CD4-positive, alpha-beta memory T cell (primary cell): ENCODE results near the gene USP48. TPM values are rescaled to one million over a fixed set of nuclear protein-coding genes. Genes with fewer than 3 reads are reported as not detected.
"Not testable (repeated sequence)": the region's sequence is repeated elsewhere in the genome, so short reads cannot be mapped to it uniquely, and the experiment has no call there.

Experiments used
- CTCF ChIA-PET: fragments of 350-600 bp; sonication (Branson Sonifier 250); formaldehyde crosslinking; loops from one replicate; lab custom pipeline; 2021; ENCODE audit warnings: inconsistent platforms; ENCODE audit not compliant: partially characterized antibody; lab: Charles Lee
- POLR2A ChIA-PET: fragments of 350-600 bp; sonication (Branson Sonifier 250); formaldehyde crosslinking; loops from one replicate; lab custom pipeline; 2021; ENCODE audit not compliant: partially characterized antibody; lab: Charles Lee
- DNase-seq, 5 donors: peaks; one replicate each; pipeline versions ENCODE4 v3.0.0 to v3.0.0-alpha.2; 2020 to 2022; ENCODE audit warnings: mixed read lengths in 1 of 5
- H3K27ac ChIP-seq: one replicate; pipeline ENCODE4 v1.7.0; 2013; ENCODE audit warnings: low read depth, low read length
- H3K27me3 ChIP-seq: 2 replicates; pipeline ENCODE4 v1.7.0; 2013; ENCODE audit warnings: mild to moderate bottlenecking, low read length, moderate library complexity; ENCODE audit not compliant: insufficient read depth
- H3K36me3 ChIP-seq: 2 replicates; pipeline ENCODE4 v1.7.0; 2013; ENCODE audit warnings: mild to moderate bottlenecking, low read length, moderate library complexity; ENCODE audit not compliant: insufficient read depth
- H3K4me1 ChIP-seq: 2 replicates; pipeline ENCODE4 v1.7.0; 2013; ENCODE audit warnings: mild to moderate bottlenecking, low read length, moderate library complexity; ENCODE audit not compliant: insufficient read depth
- H3K4me3 ChIP-seq, 2 donors: one replicate each; pipeline ENCODE4 v1.7.0; 2013; ENCODE audit warnings: low read length in 2 of 2, mild to moderate bottlenecking in 1 of 2
- H3K9me3 ChIP-seq, 2 donors: one replicate each; pipeline ENCODE4 v1.7.0; 2013; ENCODE audit warnings: low read length in 2 of 2, control low read depth in 1 of 2; ENCODE audit not compliant: control insufficient read depth in 1 of 2
- H3K27ac Mint-ChIP-seq, 7 donors: one replicate each; pipeline ENCODE4 v1.8.0; 2020 to 2021; ENCODE audit warnings: mixed read lengths in 7 of 7, mild to moderate bottlenecking in 6 of 7, inconsistent platforms in 3 of 7, moderate library complexity in 3 of 7
- H3K27me3 Mint-ChIP-seq, 2 donors: one replicate each; pipeline ENCODE4 v1.8.0; 2020 to 2021; ENCODE audit warnings: mixed read lengths in 2 of 2
- H3K36me3 Mint-ChIP-seq, 2 donors: one replicate each; pipeline ENCODE4 v1.8.0; 2020 to 2021; ENCODE audit warnings: mixed read lengths in 2 of 2, inconsistent platforms in 1 of 2, mild to moderate bottlenecking in 1 of 2
- H3K4me1 Mint-ChIP-seq, 4 donors: one replicate each; pipeline ENCODE4 v1.8.0; 2020 to 2021; ENCODE audit warnings: mixed read lengths in 4 of 4, mild to moderate bottlenecking in 1 of 4
- H3K4me3 Mint-ChIP-seq, 8 donors: one replicate each; pipeline ENCODE4 v1.8.0; 2020 to 2021; ENCODE audit warnings: mixed read lengths in 8 of 8, mild to moderate bottlenecking in 7 of 8, moderate library complexity in 6 of 8, inconsistent platforms in 3 of 8
- H3K9me3 Mint-ChIP-seq, 8 donors: one replicate each; pipeline ENCODE4 v1.8.0; 2020 to 2021; ENCODE audit warnings: mixed read lengths in 8 of 8, mild to moderate bottlenecking in 5 of 8, inconsistent platforms in 3 of 8, moderate library complexity in 1 of 8
- intact Hi-C: fragments of 100-400 bp; cut with micrococcal nuclease; formaldehyde crosslinking; loops from one replicate; pipeline ENCODE4 v1.15.1; 2023
- polyA plus RNA-seq, 2 donors: library from polyadenylated mRNA; unstranded; fragments of 300-500 nt; fragmentation: Illumina TruSeq; gene quantifications; one replicate each; pipeline ENCODE4 v1.2.3, GENCODE V29; 2021
- total RNA-seq, 2 experiments: library from RNA; stranded (reverse); gene quantifications; one replicate each; pipeline ENCODE4 v1.2.3, GENCODE V29; 2021

USP48 gene
- total and polyA plus RNA-seq, 4 experiments from 2014 or later: 36.1 to 117 (median 76.3) TPM

DNA sequence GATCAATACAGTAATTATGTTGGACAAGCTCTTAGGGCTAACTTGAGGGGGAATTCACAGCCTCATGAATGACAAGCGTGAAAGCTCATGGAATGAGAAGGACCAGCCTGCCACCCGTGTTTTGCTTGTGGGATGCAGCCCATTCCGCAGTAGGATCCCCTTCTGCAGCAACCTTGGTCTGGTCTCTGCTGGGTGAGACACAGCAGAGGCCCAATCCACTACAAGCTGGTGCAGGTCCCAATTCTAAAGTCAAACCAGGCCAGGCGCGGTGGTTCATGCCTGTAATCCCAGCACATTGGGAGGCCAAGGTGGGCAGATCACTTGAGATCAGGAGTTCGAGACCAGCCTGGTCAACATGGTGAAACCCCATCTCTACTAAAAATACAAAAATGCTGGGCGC lies 109.1 kb downstream of the USP48 start:
- not testable (repeated sequence) for H3K4me3 Mint-ChIP-seq, H3K36me3 ChIP-seq
- peaks cover 0 to 13% (median 3%) of the 10 kb centered on the region in 4 donors for H3K4me1 Mint-ChIP-seq

DNA sequence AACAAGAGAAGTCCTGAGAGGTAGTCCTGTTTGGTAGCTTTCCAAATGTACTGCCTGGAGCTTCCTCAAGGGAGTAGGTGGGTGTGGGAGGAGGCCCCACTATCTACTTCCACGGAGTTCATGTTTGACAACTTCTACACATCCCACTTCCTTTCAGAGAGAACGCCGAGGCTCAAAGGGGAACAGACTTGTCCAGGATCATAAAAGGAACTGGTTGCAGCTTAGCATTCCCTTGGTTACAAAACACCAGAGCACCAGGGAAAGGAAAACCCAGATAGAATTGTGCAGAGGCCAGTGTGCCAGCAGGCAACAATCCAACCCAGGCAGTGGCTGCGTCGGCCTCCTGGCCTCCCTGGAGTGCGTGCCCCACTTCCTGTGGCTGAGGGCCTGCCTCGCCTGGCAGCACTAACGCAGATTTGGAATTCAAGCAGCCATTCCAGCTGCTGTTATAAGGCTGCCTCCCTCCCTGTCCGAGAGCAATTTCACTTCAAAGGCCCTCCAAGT lies 109.6 kb downstream of the USP48 start:
- ChIA-PET CTCF (interaction anchor here (0.7 to 1.4 kb wide), 2 partner anchors 12 to 16 kb away, joined by 3 read pairs; no protein-coding TSS in a partner anchor), POLR2A (no interaction called here)
- Mint-ChIP-seq H3K9me3 (no peaks in the 10 kb centered on the region), H3K27me3 (peaks cover 1 to 2% of the 10 kb centered on the region in 2 donors), H3K36me3 (peaks cover 1 to 4% of the 10 kb centered on the region in 2 donors), H3K27ac (peak overlapping the region in 1 of 7 donors; percentile 55), H3K4me3 (no peak overlapping the region), H3K4me1 (peaks cover 0 to 13% (median 3%) of the 10 kb centered on the region in 4 donors)
- no peak overlapping the region for H3K4me3 ChIP-seq
- intact Hi-C loops: no loop called here
- no peaks in the 10 kb centered on the region for H3K27me3 ChIP-seq
- no peaks in the 10 kb centered on the region for H3K9me3 ChIP-seq
- H3K4me1 ChIP-seq: peaks cover 12% of the 10 kb centered on the region
- no peaks in the 10 kb centered on the region for H3K36me3 ChIP-seq
- DNase-seq: no peak
- no peak overlapping the region for H3K27ac ChIP-seq

More for the DNA sequence above, 109.1 kb downstream of the USP48 start:
- POLR2A ChIA-PET, H3K27me3 ChIP-seq, H3K4me1 ChIP-seq, H3K27ac ChIP-seq, H3K9me3 Mint-ChIP-seq, intact Hi-C loops, H3K36me3 Mint-ChIP-seq, DNase-seq, H3K27me3 Mint-ChIP-seq, H3K4me3 ChIP-seq, H3K27ac Mint-ChIP-seq, H3K9me3 ChIP-seq, CTCF ChIA-PET: not testable (repeated sequence)

GRCh38 chr1:21672478-21673276 lies 110.3 kb downstream of the USP48 start:
- no peak overlapping the region for H3K4me3 Mint-ChIP-seq

DNA sequence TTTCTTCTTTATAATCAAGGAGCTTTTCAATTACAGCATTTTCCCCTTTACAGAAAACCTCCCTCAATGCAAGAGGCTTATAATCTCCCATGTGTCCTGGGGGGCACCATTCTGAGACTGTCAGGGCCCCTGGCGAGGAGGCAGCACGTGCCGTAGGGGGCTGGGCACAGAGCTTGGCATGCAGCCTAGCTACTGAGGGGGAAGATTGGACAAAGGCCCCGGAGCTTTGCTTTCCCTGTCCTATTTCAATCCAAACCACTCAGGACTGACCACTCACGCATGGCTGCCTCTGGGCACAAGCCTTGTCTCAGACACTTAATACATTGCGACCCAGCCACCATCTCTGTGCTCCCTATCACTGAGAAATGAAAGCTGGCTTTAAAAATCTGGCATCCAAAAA lies 111.0 kb downstream of the USP48 start:
- POLR2A ChIA-PET: no interaction called here
- no peak for DNase-seq
- CTCF ChIA-PET: interaction anchor here (1.3 to 1.4 kb wide), 2 partner anchors 11 to 15 kb away, joined by 3 read pairs; no protein-coding TSS in a partner anchor
- H3K4me1 ChIP-seq: peaks cover 15% of the 10 kb centered on the region
- H3K4me1 Mint-ChIP-seq: peaks cover 0 to 13% (median 3%) of the 10 kb centered on the region in 4 donors
- H3K36me3 Mint-ChIP-seq: no peaks in the 10 kb centered on the region
- H3K27ac Mint-ChIP-seq: peak overlapping the region in 1 of 7 donors; percentile 41
- no peak overlapping the region for H3K4me3 Mint-ChIP-seq
- peaks cover 9% of the 10 kb centered on the region for H3K27me3 ChIP-seq
- H3K36me3 ChIP-seq: no peaks in the 10 kb centered on the region
- H3K27ac ChIP-seq: no peak overlapping the region
- H3K9me3 ChIP-seq: no peaks in the 10 kb centered on the region
- H3K4me3 ChIP-seq: no peak overlapping the region
- peaks cover 8 to 9% of the 10 kb centered on the region in 2 donors for H3K27me3 Mint-ChIP-seq
- intact Hi-C loops: no loop called here
- H3K9me3 Mint-ChIP-seq: no peaks in the 10 kb centered on the region

More at GRCh38 chr1:21672478-21673276, 110.3 kb downstream of the USP48 start:
- H3K36me3 Mint-ChIP-seq: peaks cover 0 to under 1% of the 10 kb centered on the region in 2 donors
- H3K27ac ChIP-seq: no peak overlapping the region
- H3K9me3 ChIP-seq: no peaks in the 10 kb centered on the region
- CTCF ChIA-PET: interaction anchor here (0.7 to 1.4 kb wide), 3 partner anchors 12 to 15 kb away, joined by 3 read pairs; no protein-coding TSS in a partner anchor
- peaks cover 5 to 6% of the 10 kb centered on the region in 2 donors for H3K27me3 Mint-ChIP-seq
- H3K4me1 ChIP-seq: peaks cover 15% of the 10 kb centered on the region
- POLR2A ChIA-PET: no interaction called here
- intact Hi-C loops: no loop called here
- DNase-seq: no peak
- no peak overlapping the region for H3K27ac Mint-ChIP-seq
- no peaks in the 10 kb centered on the region for H3K36me3 ChIP-seq
- peaks cover 0 to 13% (median 3%) of the 10 kb centered on the region in 4 donors for H3K4me1 Mint-ChIP-seq
- no peak overlapping the region for H3K4me3 ChIP-seq
- no peaks in the 10 kb centered on the region for H3K9me3 Mint-ChIP-seq
- peaks cover 1% of the 10 kb centered on the region for H3K27me3 ChIP-seq

DNA sequence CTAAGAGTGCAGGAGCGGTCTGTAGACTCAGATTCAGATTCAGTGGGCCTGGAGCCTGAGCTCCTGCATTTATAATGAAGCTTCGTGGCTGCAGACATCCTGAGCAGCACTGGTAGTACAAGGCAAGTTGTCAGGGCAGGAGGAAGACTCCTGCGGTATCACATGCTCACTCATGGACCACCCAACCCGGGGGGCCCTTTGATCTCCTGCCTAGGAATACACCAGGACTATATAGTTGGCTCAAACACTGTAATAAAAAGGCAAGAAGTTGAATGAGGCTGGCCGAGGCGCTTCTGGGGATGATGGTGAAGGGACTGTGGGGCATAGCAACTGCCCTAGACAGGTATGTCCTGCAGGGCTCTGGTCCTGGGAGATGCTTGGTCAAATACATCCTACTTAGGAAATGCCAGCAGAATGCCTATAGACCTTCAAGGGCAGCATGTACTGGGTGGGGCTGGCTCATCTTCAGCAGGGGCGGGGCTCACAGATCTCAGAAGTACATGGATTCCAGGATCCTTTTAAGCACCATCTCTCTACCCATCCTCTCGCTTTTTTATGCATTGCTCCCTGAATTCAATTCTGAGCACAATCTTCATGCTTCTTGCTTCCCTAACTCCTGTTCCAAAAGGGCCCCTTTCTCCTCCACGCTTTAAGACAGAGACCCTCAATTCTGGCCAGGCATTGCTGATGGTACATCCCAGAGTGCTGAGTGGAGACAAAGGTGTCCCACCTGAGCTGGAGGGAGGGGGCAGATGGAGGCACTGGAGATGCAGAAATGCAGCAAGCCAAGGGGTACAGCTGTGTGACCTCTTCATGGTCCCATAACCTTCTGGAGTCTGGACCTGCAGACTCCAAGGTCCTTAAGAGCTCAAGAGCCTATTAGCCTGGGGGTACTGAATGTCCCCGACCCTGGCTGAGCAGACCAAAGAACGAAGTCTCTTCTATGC lies 111.7 kb downstream of the USP48 start:
- no peak overlapping the region for H3K4me3 ChIP-seq
- intact Hi-C loops: no loop called here
- Mint-ChIP-seq H3K4me3 (peak overlapping the region in 4 of 8 donors; percentile 6 to 48 (median 33)), H3K27me3 (peaks cover 9 to 15% of the 10 kb centered on the region in 2 donors), H3K27ac (peak overlapping the region in 2 of 7 donors; percentile 29 to 47), H3K9me3 (no peaks in the 10 kb centered on the region), H3K36me3 (no peaks in the 10 kb centered on the region), H3K4me1 (peaks cover 0 to 13% (median 3%) of the 10 kb centered on the region in 4 donors)
- ChIA-PET CTCF (interaction anchor here (1.0 to 2.3 kb wide), 3 partner anchors 12 to 351 kb away, joined by 3 to 9 read pairs (median 3); no protein-coding TSS in a partner anchor), POLR2A (no interaction called here)
- no peak overlapping the region for H3K27ac ChIP-seq
- H3K27me3 ChIP-seq: peaks cover 9% of the 10 kb centered on the region
- H3K4me1 ChIP-seq: peaks cover 15% of the 10 kb centered on the region
- H3K36me3 ChIP-seq: no peaks in the 10 kb centered on the region
- DNase-seq: no peak
- H3K9me3 ChIP-seq: no peaks in the 10 kb centered on the region

GRCh38 chr1:21670059-21670881 lies 112.7 kb downstream of the USP48 start:
- intact Hi-C loops: no loop called here
- peaks cover 0 to 13% (median 3%) of the 10 kb centered on the region in 4 donors for H3K4me1 Mint-ChIP-seq
- ChIA-PET POLR2A (no interaction called here), CTCF (interaction anchor here (1.0 to 2.3 kb wide), 2 partner anchors 11 to 352 kb away, joined by 3 to 9 read pairs; no protein-coding TSS in a partner anchor)
- H3K9me3 Mint-ChIP-seq: no peaks in the 10 kb centered on the region
- no peaks in the 10 kb centered on the region for H3K36me3 ChIP-seq
- no peaks in the 10 kb centered on the region for H3K9me3 ChIP-seq
- no peak overlapping the region for H3K27ac ChIP-seq
- peaks cover 9% of the 10 kb centered on the region for H3K27me3 ChIP-seq
- no peaks in the 10 kb centered on the region for H3K36me3 Mint-ChIP-seq
- H3K4me3 Mint-ChIP-seq: peak overlapping the region; percentile 40 to 75 (median 66)
- H3K4me1 ChIP-seq: peaks cover 15% of the 10 kb centered on the region
- DNase-seq: no peak
- peak overlapping the region in 1 of 2 donors; percentile 42 for H3K4me3 ChIP-seq
- H3K27ac Mint-ChIP-seq: peak overlapping the region in 1 of 7 donors; percentile 29
- peaks cover 12 to 16% of the 10 kb centered on the region in 2 donors for H3K27me3 Mint-ChIP-seq
